AG09319 (cell line): ENCODE data around the gene C16orf78.

Experiments used
- DNase-seq: peaks from one replicate; pipeline ENCODE4 v3.0.0-alpha.2; 2010; ENCODE audit warnings: low read depth; ENCODE audit errors: extremely low read depth
- TF ChIP-seq, protein P1 (sequence below): IDR thresholded peaks from 2 replicates; pipeline ENCODE4 v1.5.1; 2011; ENCODE audit warnings: low read depth, mild to moderate bottlenecking, inconsistent platforms, low read length, moderate library complexity

Gene C16orf78

DNA sequence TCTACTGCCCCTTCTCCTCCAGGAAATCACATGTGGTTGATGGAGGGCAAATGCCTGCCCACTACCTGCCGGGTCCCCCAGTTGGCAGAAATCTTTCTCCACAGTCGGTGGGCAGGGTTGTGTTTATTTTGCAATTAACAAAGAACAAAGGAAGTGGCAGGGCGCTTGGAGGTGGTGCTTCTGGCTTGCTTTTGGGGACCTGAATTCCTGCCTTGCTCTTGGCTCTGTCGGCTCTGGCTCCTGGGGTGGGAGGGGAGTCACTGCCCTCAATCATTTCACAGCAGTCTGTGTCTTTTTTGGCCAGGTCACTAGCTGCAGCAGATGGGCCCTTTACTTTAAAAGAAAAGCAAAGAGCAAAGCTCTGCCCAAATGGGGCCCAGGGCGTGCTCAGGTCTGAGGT lies 69.2 kb downstream of the C16orf78 start:
- DNase-seq = no peak
- TF ChIP-seq, protein P1, sequence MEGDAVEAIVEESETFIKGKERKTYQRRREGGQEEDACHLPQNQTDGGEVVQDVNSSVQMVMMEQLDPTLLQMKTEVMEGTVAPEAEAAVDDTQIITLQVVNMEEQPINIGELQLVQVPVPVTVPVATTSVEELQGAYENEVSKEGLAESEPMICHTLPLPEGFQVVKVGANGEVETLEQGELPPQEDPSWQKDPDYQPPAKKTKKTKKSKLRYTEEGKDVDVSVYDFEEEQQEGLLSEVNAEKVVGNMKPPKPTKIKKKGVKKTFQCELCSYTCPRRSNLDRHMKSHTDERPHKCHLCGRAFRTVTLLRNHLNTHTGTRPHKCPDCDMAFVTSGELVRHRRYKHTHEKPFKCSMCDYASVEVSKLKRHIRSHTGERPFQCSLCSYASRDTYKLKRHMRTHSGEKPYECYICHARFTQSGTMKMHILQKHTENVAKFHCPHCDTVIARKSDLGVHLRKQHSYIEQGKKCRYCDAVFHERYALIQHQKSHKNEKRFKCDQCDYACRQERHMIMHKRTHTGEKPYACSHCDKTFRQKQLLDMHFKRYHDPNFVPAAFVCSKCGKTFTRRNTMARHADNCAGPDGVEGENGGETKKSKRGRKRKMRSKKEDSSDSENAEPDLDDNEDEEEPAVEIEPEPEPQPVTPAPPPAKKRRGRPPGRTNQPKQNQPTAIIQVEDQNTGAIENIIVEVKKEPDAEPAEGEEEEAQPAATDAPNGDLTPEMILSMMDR = no peak

DNA sequence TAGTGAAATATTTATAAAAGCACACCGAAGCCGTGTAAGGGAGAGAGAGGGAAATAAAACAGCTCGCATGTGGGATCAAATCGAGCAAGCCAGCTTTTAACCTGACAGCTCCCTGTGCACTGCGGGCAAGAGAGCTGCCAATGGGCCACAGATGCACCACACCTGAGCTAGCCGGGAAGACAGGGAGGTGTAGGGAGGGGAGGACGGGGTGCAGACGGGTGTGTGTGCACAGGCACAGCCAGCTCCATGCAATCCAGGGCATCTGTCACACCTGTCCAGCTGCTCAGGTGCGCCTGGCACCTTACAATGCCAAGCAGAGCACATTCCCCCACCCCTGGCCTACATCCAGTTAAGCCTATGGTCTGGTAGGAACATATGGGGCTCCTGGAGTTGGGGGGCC lies 70.0 kb downstream of the C16orf78 start:
- TF ChIP-seq, protein P1 = no peak
- no peak for DNase-seq

DNA sequence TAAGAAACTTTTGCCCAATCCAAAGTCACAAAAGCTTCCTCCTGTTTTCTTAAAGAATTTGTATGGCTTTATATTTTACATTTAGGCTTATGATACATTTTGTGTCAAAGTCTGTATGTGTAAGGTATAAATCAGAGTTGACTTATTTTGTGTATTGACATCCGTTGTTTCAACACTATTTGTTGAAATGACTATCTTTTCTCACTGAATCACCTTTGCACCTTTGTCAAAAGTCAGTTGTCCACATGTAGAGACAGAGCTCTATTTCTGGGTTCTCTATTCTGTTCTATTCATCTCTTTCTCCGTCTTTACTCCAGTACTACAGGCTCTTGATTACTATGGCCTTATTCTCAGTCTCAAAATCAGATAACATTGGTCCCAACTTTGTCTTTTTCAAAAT lies 73.2 kb downstream of the C16orf78 start:
- no peak for DNase-seq
- TF ChIP-seq, protein P1 = no peak
